PC-9 (cell line): ENCODE results near the gene SMIM21. TPM values are rescaled to one million over a fixed set of nuclear protein-coding genes. Genes with fewer than 3 reads are reported as not detected.

Source experiments
- BruUV-seq: library from RNA; stranded (reverse); fragments of 400-500 nt; replicated peaks from 2 replicates; lab custom pipeline; 2021; lab: Mats Ljungman, UMichigan
- CTCF ChIA-PET: fragments of 300-600 bp; sonication (Branson Sonifier 250); formaldehyde crosslinking; loops from one replicate; lab custom pipeline; 2022; ENCODE audit warnings: antibody characterized with exemption; lab: Charles Lee
- POLR2A ChIA-PET: fragments of 300-600 bp; sonication (Branson Sonifier 250); formaldehyde crosslinking; loops from one replicate; lab custom pipeline; 2022; ENCODE audit warnings: antibody characterized with exemption; ENCODE audit not compliant: unreplicated experiment; lab: Charles Lee
- DNase-seq, 2 experiments: peaks; one replicate each; pipeline versions ENCODE4 v3.0.0 to v3.0.0-alpha.2; 2015 to 2022; ENCODE audit warnings: mixed read lengths in 1 of 2
- H2AFZ ChIP-seq: fragments of 200-600 bp; sonication (generic); 2 replicates; pipeline ENCODE4 v1.8.1; 2017; ENCODE audit warnings: antibody characterized with exemption
- H3F3A ChIP-seq: fragments of 200-600 bp; sonication (generic); 2 replicates; pipeline ENCODE4 v1.8.1; 2017; ENCODE audit warnings: antibody characterized with exemption, mild to moderate bottlenecking, low read depth; ENCODE audit not compliant: insufficient read depth
- H3K27ac ChIP-seq: fragments of 200-600 bp; sonication (generic); 2 replicates; pipeline ENCODE4 v1.6.1; 2016; ENCODE audit warnings: mixed run types
- H3K27me3 ChIP-seq: fragments of 200-600 bp; sonication (generic); 2 replicates; pipeline ENCODE4 v1.6.1; 2016; ENCODE audit warnings: low read depth, mixed run types; ENCODE audit not compliant: insufficient read depth
- H3K36me3 ChIP-seq: fragments of 200-600 bp; sonication (generic); 2 replicates; pipeline ENCODE4 v1.6.1; 2016; ENCODE audit warnings: low read depth, mixed run types
- H3K4me1 ChIP-seq: fragments of 200-600 bp; sonication (generic); replicated peaks from 2 replicates; pipeline ENCODE4 v1.6.1; 2016; ENCODE audit warnings: mixed run types; ENCODE audit not compliant: insufficient read depth
- H3K4me2 ChIP-seq: fragments of 200-600 bp; sonication (generic); 2 replicates; pipeline ENCODE4 v1.6.1; 2017; ENCODE audit warnings: mixed run types
- H3K4me3 ChIP-seq: fragments of 200-600 bp; sonication (generic); 2 replicates; pipeline ENCODE4 v1.6.1; 2016; ENCODE audit warnings: mixed run types
- H3K79me2 ChIP-seq: fragments of 200-600 bp; sonication (generic); 2 replicates; pipeline ENCODE4 v1.6.1; 2017; ENCODE audit warnings: low read depth, mixed run types
- H3K9me2 ChIP-seq: fragments of 200-600 bp; sonication (generic); 2 replicates; pipeline ENCODE4 v1.8.1; 2017; ENCODE audit warnings: mild to moderate bottlenecking; ENCODE audit not compliant: insufficient read depth
- H3K9me3 ChIP-seq: fragments of 200-600 bp; sonication (generic); 2 replicates; pipeline ENCODE4 v1.8.1; 2016; ENCODE audit warnings: low read depth; ENCODE audit not compliant: insufficient read depth
- H4K20me1 ChIP-seq: fragments of 200-600 bp; sonication (generic); 2 replicates; pipeline ENCODE4 v1.8.1; 2017; ENCODE audit not compliant: insufficient read depth
- CTCF ChIP-seq: fragments of 200-600 bp; sonication (generic); conservative IDR thresholded peaks from 2 replicates; pipeline ENCODE4 v1.6.1; 2017; ENCODE audit warnings: mixed run types, antibody characterized with exemption, mild to moderate bottlenecking, moderate library complexity
- EZH2 ChIP-seq: fragments of 200-600 bp; sonication (generic); IDR thresholded peaks from 2 replicates; pipeline ENCODE4 v1.8.0; 2017; ENCODE audit warnings: antibody characterized with exemption, low read depth
- intact Hi-C: fragments of 100-400 bp; cut with micrococcal nuclease; formaldehyde crosslinking; loops from one replicate; pipeline ENCODE4 v1.10.0; 2022; ENCODE audit not compliant: unreplicated experiment
- total RNA-seq: library from RNA; stranded (reverse); gene quantifications from 2 replicates; pipeline ENCODE4 v1.2.3, GENCODE V29; 2021

SMIM21 gene
- total RNA-seq, 1 experiment from 2014 or later, result not detected

- no peaks in the 10 kb centered on the region for H3K79me2 ChIP-seq
- H3K9me3 ChIP-seq, result no peaks in the 10 kb centered on the region
- POLR2A ChIA-PET, result no interaction called here
- intact Hi-C loops, result no loop called here
- no peak overlapping the region for H2AFZ ChIP-seq
- no peak overlapping the region for H3K27ac ChIP-seq
- no peaks in the 10 kb centered on the region for H4K20me1 ChIP-seq
- DNase-seq, result no peak
- H3F3A ChIP-seq, result no peaks in the 10 kb centered on the region
- BruUV-seq, result no TSS peak
- H3K4me2 ChIP-seq, result no peak overlapping the region
- H3K27me3 ChIP-seq, result peaks cover 48% of the 10 kb centered on the region
- CTCF ChIA-PET, result no interaction called here
- H3K4me3 ChIP-seq, result no peak overlapping the region
- H3K9me2 ChIP-seq, result no peaks in the 10 kb centered on the region
- no peaks in the 10 kb centered on the region for H3K4me1 ChIP-seq
- TF ChIP-seq EZH2, result no peak
- no peak for TF ChIP-seq CTCF
- H3K36me3 ChIP-seq, result no peaks in the 10 kb centered on the region
Measured at GRCh38 chr18:75410611-75411010, 16.9 kb downstream of the SMIM21 start.

- TF ChIP-seq CTCF (no peak), EZH2 (no peak)
- no peaks in the 10 kb centered on the region for H3K9me3 ChIP-seq
- no peak overlapping the region for H3K4me3 ChIP-seq
- no peaks in the 10 kb centered on the region for H3K36me3 ChIP-seq
- H3K79me2 ChIP-seq, result no peaks in the 10 kb centered on the region
- intact Hi-C loops, result no loop called here
- BruUV-seq, result no TSS peak
- no peaks in the 10 kb centered on the region for H3K4me1 ChIP-seq
- POLR2A ChIA-PET, result no interaction called here
- H4K20me1 ChIP-seq, result no peaks in the 10 kb centered on the region
- peaks cover 45% of the 10 kb centered on the region for H3K27me3 ChIP-seq
- no peaks in the 10 kb centered on the region for H3F3A ChIP-seq
- no peak overlapping the region for H3K4me2 ChIP-seq
- no peak overlapping the region for H2AFZ ChIP-seq
- no peaks in the 10 kb centered on the region for H3K9me2 ChIP-seq
- CTCF ChIA-PET, result no interaction called here
- no peak for DNase-seq
- no peak overlapping the region for H3K27ac ChIP-seq
Measured at GRCh38 chr18:75409806-75410205, 17.7 kb downstream of the SMIM21 start.

- no TSS peak for BruUV-seq
- ChIA-PET POLR2A (no interaction called here), CTCF (no interaction called here)
- no peak overlapping the region for H2AFZ ChIP-seq
- TF ChIP-seq EZH2 (no peak), CTCF (no peak)
- no peak overlapping the region for H3K4me3 ChIP-seq
- peak in 1 of 2 experiments; percentile 55 for DNase-seq
- H4K20me1 ChIP-seq, result no peaks in the 10 kb centered on the region
- H3K9me2 ChIP-seq, result no peaks in the 10 kb centered on the region
- intact Hi-C loops, result no loop called here
- H3K27ac ChIP-seq, result no peak overlapping the region
- H3K9me3 ChIP-seq, result no peaks in the 10 kb centered on the region
- H3K79me2 ChIP-seq, result no peaks in the 10 kb centered on the region
- H3K27me3 ChIP-seq, result peaks cover 48% of the 10 kb centered on the region
- H3F3A ChIP-seq, result no peaks in the 10 kb centered on the region
- no peak overlapping the region for H3K4me2 ChIP-seq
- no peaks in the 10 kb centered on the region for H3K36me3 ChIP-seq
- H3K4me1 ChIP-seq, result no peaks in the 10 kb centered on the region
Measured at GRCh38 chr18:75408554-75409506, 18.7 kb downstream of the SMIM21 start.
